SK-N-SH (cell line): Measurements from ENCODE around the gene TXNDC12. TPM values are rescaled to one million over a fixed set of nuclear protein-coding genes. Genes with fewer than 3 reads are reported as not detected.

Source experiments
- CTCF ChIA-PET: fragments of 300-600, 350-600 bp; formaldehyde crosslinking; extraction: SDS; loops from one replicate; lab custom pipeline; 2021; lab: Yijun Ruan, JAX
- POLR2A ChIA-PET: fragments of 350-600 bp; sonication (Branson Sonifier 250); formaldehyde crosslinking; extraction: SDS; loops from one replicate; lab custom pipeline; 2020; ENCODE audit warnings: antibody characterized with exemption, inconsistent platforms; lab: Yijun Ruan, JAX
- DNase-seq: peaks from one replicate; pipeline ENCODE4 v3.0.0; 2012
- H2AFZ ChIP-seq: fragments of 200-600 bp; sonication (generic); 2 replicates; pipeline ENCODE4 v1.8.1; 2016; ENCODE audit warnings: antibody characterized with exemption, mild to moderate bottlenecking, low read depth
- H3F3A ChIP-seq: fragments of 200-600 bp; sonication (generic); replicated peaks from 2 replicates; pipeline ENCODE3; 2016; ENCODE audit warnings: antibody characterized with exemption, mild to moderate bottlenecking; ENCODE audit not compliant: insufficient read depth
- H3K27ac ChIP-seq, 2 experiments: fragments of 200-500 bp in 1 of 2; fragments of 200-600 bp in 1 of 2; sonication (Bioruptor generic) in 1 of 2; sonication (generic), shearing (Covaris generic) in 1 of 2; 2 replicates each; pipeline versions ENCODE4 v1.5.1 to v1.6.1; 2014 to 2016; ENCODE audit warnings: low read depth in 2 of 2, inconsistent platforms in 1 of 2, low read length in 1 of 2, mild to moderate bottlenecking in 1 of 2, mixed read lengths in 1 of 2
- H3K27me3 ChIP-seq: fragments of 200-600 bp; sonication (generic), shearing (Covaris generic); 2 replicates; pipeline ENCODE4 v1.6.1; 2016; ENCODE audit warnings: mixed run types; ENCODE audit not compliant: insufficient read depth
- H3K36me3 ChIP-seq, 2 experiments: fragments of 200-500 bp in 1 of 2; fragments of 200-600 bp in 1 of 2; sonication (Bioruptor generic) in 1 of 2; sonication (generic) in 1 of 2; replicated peaks in 1 of 2; 2 replicates each; pipeline versions ENCODE3 to v1.5.1; 2014 to 2016; ENCODE audit warnings: low read length in 1 of 2, mild to moderate bottlenecking in 1 of 2; ENCODE audit not compliant: insufficient read depth in 2 of 2, control insufficient read depth in 1 of 2
- H3K4me1 ChIP-seq, 2 experiments: fragments of 200-500 bp in 1 of 2; fragments of 200-600 bp in 1 of 2; sonication (Bioruptor generic) in 1 of 2; sonication (generic), shearing (Covaris generic) in 1 of 2; 2 replicates each; pipeline versions ENCODE4 v1.5.1 to v1.6.1; 2014 to 2016; ENCODE audit warnings: low read depth in 1 of 2, low read length in 1 of 2, mixed run types in 1 of 2; ENCODE audit not compliant: insufficient read depth in 2 of 2, control insufficient read depth in 1 of 2
- H3K4me2 ChIP-seq: fragments of 200-600 bp; sonication (generic), shearing (Covaris generic); 2 replicates; pipeline ENCODE4 v1.6.1; 2017; ENCODE audit warnings: mixed run types
- H3K4me3 ChIP-seq, 2 experiments: fragments of 200-500 bp in 1 of 2; fragments of 200-600 bp in 1 of 2; sonication (Bioruptor generic) in 1 of 2; sonication (generic), shearing (Covaris generic) in 1 of 2; 2 replicates each; pipeline versions ENCODE4 v1.5.1 to v1.8.1; 2014 to 2016; ENCODE audit warnings: low read depth in 2 of 2, inconsistent platforms in 1 of 2, low read length in 1 of 2, mild to moderate bottlenecking in 1 of 2, mixed read lengths in 1 of 2, moderate library complexity in 1 of 2
- H3K79me2 ChIP-seq: fragments of 200-600 bp; sonication (generic); 2 replicates; pipeline ENCODE4 v1.8.1; 2017; ENCODE audit warnings: mild to moderate bottlenecking; ENCODE audit not compliant: insufficient read depth
- H3K9ac ChIP-seq: fragments of 200-600 bp; sonication (generic); 2 replicates; pipeline ENCODE4 v1.6.1; 2017; ENCODE audit warnings: mixed run types
- H3K9me2 ChIP-seq: fragments of 200-600 bp; sonication (generic); 2 replicates; pipeline ENCODE4 v1.6.1; 2017; ENCODE audit warnings: mixed run types
- H3K9me3 ChIP-seq: fragments of 200-600 bp; sonication (generic); 2 replicates; pipeline ENCODE4 v1.6.1; 2017; ENCODE audit warnings: mixed run types, mild to moderate bottlenecking, moderate library complexity
- H4K20me1 ChIP-seq: fragments of 200-600 bp; sonication (generic); 2 replicates; pipeline ENCODE4 v1.6.1; 2017; ENCODE audit warnings: mild to moderate bottlenecking, mixed run types; ENCODE audit not compliant: insufficient read depth
- EZH2phosphoT487 ChIP-seq: fragments of 200-600 bp; sonication (generic); IDR thresholded peaks from 2 replicates; pipeline ENCODE4 v1.6.1; 2017; ENCODE audit warnings: low read depth, mixed run types, mild to moderate bottlenecking, antibody characterized with exemption, moderate library complexity, borderline replicate concordance
- FOXJ3 ChIP-seq: sonication (generic); formaldehyde crosslinking; IDR thresholded peaks from 2 replicates; pipeline ENCODE4 v1.5.1; 2020; ENCODE audit warnings: mild to moderate bottlenecking, missing genetic modification reagents
- GABPA ChIP-seq: IDR thresholded peaks from 2 replicates; pipeline ENCODE4 v1.4.0; 2012; ENCODE audit warnings: low read depth, mild to moderate bottlenecking
- GATA2 ChIP-seq: sonication (generic); formaldehyde crosslinking; IDR thresholded peaks from 2 replicates; pipeline ENCODE4 v1.5.0; 2020; ENCODE audit warnings: mild to moderate bottlenecking, missing genetic modification reagents
- MEF2A ChIP-seq: IDR thresholded peaks from 2 replicates; pipeline ENCODE4 v1.4.0; 2012; ENCODE audit warnings: low read depth, borderline replicate concordance
- NFIC ChIP-seq: IDR thresholded peaks from 2 replicates; pipeline ENCODE4 v1.4.0; 2012; ENCODE audit warnings: borderline replicate concordance
- SIN3A ChIP-seq: IDR thresholded peaks from 2 replicates; pipeline ENCODE4 v1.6.1; 2012; ENCODE audit warnings: low read depth, mild to moderate bottlenecking, low read length, moderate library complexity, borderline replicate concordance
- SMC3 ChIP-seq: IDR thresholded peaks from 2 replicates; pipeline ENCODE4 v1.6.1; 2012; ENCODE audit warnings: low read depth, low read length, improper control_type of control experiment
- TCF12 ChIP-seq: IDR thresholded peaks from 2 replicates; pipeline ENCODE4 v1.4.0; 2012
- TEAD4 ChIP-seq: IDR thresholded peaks from 2 replicates; pipeline ENCODE4 v1.4.0; 2012; ENCODE audit warnings: mild to moderate bottlenecking, borderline replicate concordance; ENCODE audit not compliant: insufficient read depth
- YY1 ChIP-seq: IDR thresholded peaks from 2 replicates; pipeline ENCODE4 v1.4.0; 2012; ENCODE audit warnings: low read depth, mild to moderate bottlenecking
- WGBS: methylation state at CpG from one replicate; pipeline ENCODE4 v1.1.6; 2017; ENCODE audit warnings: low lambda C conversion rate; 5-methylcytosine and 5-hydroxymethylcytosine counted together
- polyA plus RNA-seq, 3 experiments: library from polyadenylated mRNA; depleted of rRNA; stranded (reverse); fragments of >200 nt; gene quantifications; 2 replicates each; pipeline ENCODE4 v1.2.3, GENCODE V29; 2012
- TF ChIP-seq, protein P1 (sequence below): fragments of 150-350 bp; IDR thresholded peaks from 2 replicates; pipeline ENCODE4 v1.6.1; 2016; ENCODE audit warnings: mild to moderate bottlenecking, low read depth, low read length
- TF ChIP-seq, protein P2 (sequence below): IDR thresholded peaks from 2 replicates; pipeline ENCODE4 v1.6.1; 2012; ENCODE audit warnings: mild to moderate bottlenecking, low read depth, low read length, moderate library complexity
- TF ChIP-seq, protein P3 (sequence below): IDR thresholded peaks from 2 replicates; pipeline ENCODE4 v1.4.0; 2012; ENCODE audit warnings: low read depth

Gene TXNDC12
- polyA plus RNA-seq, 1 of the 3 experiments (the other 2 are of a cell fraction): 37.2 TPM

DNA sequence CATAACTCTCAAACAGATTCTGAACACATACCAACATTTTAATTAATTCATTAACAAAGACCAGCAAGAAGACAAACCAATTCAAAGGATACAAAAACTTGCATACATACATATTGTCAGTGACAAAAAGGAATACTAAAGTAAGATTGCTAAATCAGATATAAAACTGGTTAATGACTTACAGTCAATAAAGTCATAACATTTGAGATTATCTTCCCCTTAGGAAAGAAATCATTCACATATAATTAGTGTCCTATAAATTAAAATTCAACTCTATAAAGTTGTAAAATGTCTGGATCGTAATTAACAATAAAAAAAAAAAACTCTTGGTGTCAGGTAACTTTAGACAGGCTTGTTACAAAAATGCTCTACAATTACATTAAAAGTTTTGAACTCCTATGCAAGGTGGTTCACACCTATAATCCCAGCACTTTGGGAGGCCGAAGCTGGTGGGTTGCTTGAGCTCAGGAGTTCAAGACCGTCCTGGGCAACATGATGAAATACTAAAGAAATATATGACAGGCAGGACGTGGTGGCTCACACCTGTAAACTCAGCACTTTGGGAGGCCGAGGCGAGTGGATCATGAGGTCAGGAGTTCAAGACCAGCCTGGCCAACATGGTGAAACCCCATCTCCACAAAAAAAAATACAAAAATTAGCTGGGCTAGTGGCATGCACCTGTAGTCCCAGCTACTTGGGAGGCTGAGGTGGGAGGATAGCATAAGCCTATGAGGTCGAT lies 46.8 kb downstream of the TXNDC12 start:
- Histone ChIP-seq H4K20me1 (no peaks in the 10 kb centered on the region), H3K36me3 (no peaks in the 10 kb centered on the region), H3K27me3 (no peaks in the 10 kb centered on the region), H3K9me2 (no peaks in the 10 kb centered on the region), H3K4me1 (peaks cover 0 to 18% of the 10 kb centered on the region in 2 experiments; a peak in 1 of 4 replicates), H3K27ac (no peak overlapping the region), H3K9ac (no peak overlapping the region), H3K4me2 (no peak overlapping the region), H2AFZ (no peak overlapping the region), H3K79me2 (no peaks in the 10 kb centered on the region), H3F3A (peaks cover 14% of the 10 kb centered on the region), H3K9me3 (no peaks in the 10 kb centered on the region), H3K4me3 (no peak overlapping the region)
- WGBS: 81% methylated on average over 7 of the region's 7 CpGs
- DNase-seq: no peak
- TF ChIP-seq GABPA (no peak), MEF2A (no peak), NFIC (no peak), TCF12 (no peak), GATA2 (CRISPR knock-in tag) (no peak), YY1 (no peak), TEAD4 (no peak), FOXJ3 (CRISPR knock-in tag) (no peak), SIN3A (no peak), SMC3 (no peak), EZH2phosphoT487 (no peak)
- TF ChIP-seq, protein P1, sequence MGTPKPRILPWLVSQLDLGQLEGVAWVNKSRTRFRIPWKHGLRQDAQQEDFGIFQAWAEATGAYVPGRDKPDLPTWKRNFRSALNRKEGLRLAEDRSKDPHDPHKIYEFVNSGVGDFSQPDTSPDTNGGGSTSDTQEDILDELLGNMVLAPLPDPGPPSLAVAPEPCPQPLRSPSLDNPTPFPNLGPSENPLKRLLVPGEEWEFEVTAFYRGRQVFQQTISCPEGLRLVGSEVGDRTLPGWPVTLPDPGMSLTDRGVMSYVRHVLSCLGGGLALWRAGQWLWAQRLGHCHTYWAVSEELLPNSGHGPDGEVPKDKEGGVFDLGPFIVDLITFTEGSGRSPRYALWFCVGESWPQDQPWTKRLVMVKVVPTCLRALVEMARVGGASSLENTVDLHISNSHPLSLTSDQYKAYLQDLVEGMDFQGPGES: no peak
- TF ChIP-seq, protein P2, sequence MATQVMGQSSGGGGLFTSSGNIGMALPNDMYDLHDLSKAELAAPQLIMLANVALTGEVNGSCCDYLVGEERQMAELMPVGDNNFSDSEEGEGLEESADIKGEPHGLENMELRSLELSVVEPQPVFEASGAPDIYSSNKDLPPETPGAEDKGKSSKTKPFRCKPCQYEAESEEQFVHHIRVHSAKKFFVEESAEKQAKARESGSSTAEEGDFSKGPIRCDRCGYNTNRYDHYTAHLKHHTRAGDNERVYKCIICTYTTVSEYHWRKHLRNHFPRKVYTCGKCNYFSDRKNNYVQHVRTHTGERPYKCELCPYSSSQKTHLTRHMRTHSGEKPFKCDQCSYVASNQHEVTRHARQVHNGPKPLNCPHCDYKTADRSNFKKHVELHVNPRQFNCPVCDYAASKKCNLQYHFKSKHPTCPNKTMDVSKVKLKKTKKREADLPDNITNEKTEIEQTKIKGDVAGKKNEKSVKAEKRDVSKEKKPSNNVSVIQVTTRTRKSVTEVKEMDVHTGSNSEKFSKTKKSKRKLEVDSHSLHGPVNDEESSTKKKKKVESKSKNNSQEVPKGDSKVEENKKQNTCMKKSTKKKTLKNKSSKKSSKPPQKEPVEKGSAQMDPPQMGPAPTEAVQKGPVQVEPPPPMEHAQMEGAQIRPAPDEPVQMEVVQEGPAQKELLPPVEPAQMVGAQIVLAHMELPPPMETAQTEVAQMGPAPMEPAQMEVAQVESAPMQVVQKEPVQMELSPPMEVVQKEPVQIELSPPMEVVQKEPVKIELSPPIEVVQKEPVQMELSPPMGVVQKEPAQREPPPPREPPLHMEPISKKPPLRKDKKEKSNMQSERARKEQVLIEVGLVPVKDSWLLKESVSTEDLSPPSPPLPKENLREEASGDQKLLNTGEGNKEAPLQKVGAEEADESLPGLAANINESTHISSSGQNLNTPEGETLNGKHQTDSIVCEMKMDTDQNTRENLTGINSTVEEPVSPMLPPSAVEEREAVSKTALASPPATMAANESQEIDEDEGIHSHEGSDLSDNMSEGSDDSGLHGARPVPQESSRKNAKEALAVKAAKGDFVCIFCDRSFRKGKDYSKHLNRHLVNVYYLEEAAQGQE: no peak
- TF ChIP-seq, protein P3, sequence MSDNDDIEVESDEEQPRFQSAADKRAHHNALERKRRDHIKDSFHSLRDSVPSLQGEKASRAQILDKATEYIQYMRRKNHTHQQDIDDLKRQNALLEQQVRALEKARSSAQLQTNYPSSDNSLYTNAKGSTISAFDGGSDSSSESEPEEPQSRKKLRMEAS: no peak
- ChIA-PET POLR2A (no interaction called here), CTCF (interaction anchor here (0.7 to 1.9 kb wide), 4 partner anchors 111 to 143 kb away, joined by 3 to 9 read pairs (median 5); no protein-coding TSS in a partner anchor)
